Common myeloid progenitor, CD34-positive (primary cell): ENCODE data around the gene LYPLAL1.

Experiments
- CTCF ChIA-PET: fragments of 350-600 bp; sonication (Branson Sonifier 250); formaldehyde crosslinking; loops from one replicate; lab custom pipeline; 2021; ENCODE audit warnings: antibody characterized with exemption; lab: Charles Lee
- POLR2A ChIA-PET: fragments of 350-600 bp; sonication (Branson Sonifier 250); formaldehyde crosslinking; loops from one replicate; lab custom pipeline; 2021; ENCODE audit warnings: antibody characterized with exemption; lab: Charles Lee
- DNase-seq, 3 donors: peaks; one replicate each; pipeline versions ENCODE4 v3.0.0 to v3.0.0-alpha.2; 2013
- H3K27ac ChIP-seq, 2 experiments: 1 replicate in 1 of 2; 2 replicates in 1 of 2; pipeline ENCODE4 v1.7.0; 2013; ENCODE audit warnings: inconsistent platforms in 2 of 2, low read length in 2 of 2, mild to moderate bottlenecking in 2 of 2, low read depth in 1 of 2, moderate library complexity in 1 of 2; ENCODE audit not compliant: severe bottlenecking in 2 of 2, insufficient read depth in 1 of 2, poor library complexity in 1 of 2
- H3K27me3 ChIP-seq, 5 experiments: replicated peaks in 2 of 5; 1 replicate in 3 of 5; 2 replicates in 2 of 5; pipeline versions ENCODE4 v1.6.1 to v1.7.0; 2013; ENCODE audit warnings: low read length in 4 of 5, mild to moderate bottlenecking in 2 of 5, moderate library complexity in 2 of 5, inconsistent platforms in 1 of 5; ENCODE audit not compliant: insufficient read depth in 5 of 5, control insufficient read depth in 4 of 5
- H3K36me3 ChIP-seq, 4 experiments: 1 replicate in 2 of 4; 2 replicates in 2 of 4; pipeline versions ENCODE4 v1.6.1 to v1.7.0; 2013; ENCODE audit warnings: low read length in 3 of 4, control low read depth in 1 of 4, mild to moderate bottlenecking in 1 of 4; ENCODE audit not compliant: control insufficient read depth in 4 of 4, insufficient read depth in 4 of 4
- H3K4me1 ChIP-seq, 4 experiments: 1 replicate in 3 of 4; 2 replicates in 1 of 4; pipeline versions ENCODE4 v1.6.1 to v1.7.1; 2013; ENCODE audit warnings: low read length in 3 of 4, mild to moderate bottlenecking in 3 of 4, control low read depth in 1 of 4, inconsistent platforms in 1 of 4, moderate library complexity in 1 of 4; ENCODE audit not compliant: control insufficient read depth in 4 of 4, insufficient read depth in 4 of 4; ENCODE audit errors: control extremely low read depth in 1 of 4
- H3K4me3 ChIP-seq, 7 experiments: 1 replicate in 4 of 7; 2 replicates in 3 of 7; pipeline versions ENCODE4 v1.5.1 to v1.7.0; 2013; ENCODE audit warnings: mild to moderate bottlenecking in 7 of 7, low read length in 6 of 7, moderate library complexity in 6 of 7, inconsistent platforms in 2 of 7, low read depth in 2 of 7, control low read depth in 1 of 7; ENCODE audit not compliant: insufficient read depth in 4 of 7, control insufficient read depth in 1 of 7; ENCODE audit errors: extremely low read depth in 1 of 7
- H3K9me3 ChIP-seq, 5 experiments: 1 replicate in 4 of 5; 2 replicates in 1 of 5; pipeline versions ENCODE4 v1.6.1 to v1.7.1; 2013; ENCODE audit warnings: low read length in 4 of 5, mild to moderate bottlenecking in 2 of 5, inconsistent platforms in 1 of 5, low read depth in 1 of 5, moderate library complexity in 1 of 5; ENCODE audit not compliant: control insufficient read depth in 4 of 5, insufficient read depth in 2 of 5; ENCODE audit errors: control extremely low read depth in 1 of 5
- WGBS: methylation state at CpG from one replicate; pipeline ENCODE4 v1.1.5; 2013; ENCODE audit not compliant: insufficient coverage; 5-methylcytosine and 5-hydroxymethylcytosine counted together

Gene LYPLAL1

DNA sequence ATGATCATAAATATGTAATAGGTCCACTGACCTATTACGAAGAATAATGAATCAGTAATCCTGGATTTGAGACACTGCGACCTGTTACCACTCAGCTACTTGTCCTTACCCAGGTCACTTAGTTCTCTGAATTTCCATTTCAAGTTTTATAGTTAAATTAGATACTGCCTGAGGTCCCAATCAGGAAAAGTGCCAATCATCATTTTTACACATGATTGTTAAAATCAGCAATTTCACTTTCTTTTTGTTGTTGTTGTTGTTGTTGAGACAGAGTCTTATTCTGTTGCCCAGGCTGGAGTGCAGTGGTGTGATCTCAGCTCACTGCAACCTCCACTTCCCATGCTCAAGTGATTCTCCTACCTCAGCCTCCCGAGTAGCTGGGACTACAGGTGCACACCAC, 22.8 kb upstream of the LYPLAL1 start:
- POLR2A ChIA-PET, result no interaction called here

DNA sequence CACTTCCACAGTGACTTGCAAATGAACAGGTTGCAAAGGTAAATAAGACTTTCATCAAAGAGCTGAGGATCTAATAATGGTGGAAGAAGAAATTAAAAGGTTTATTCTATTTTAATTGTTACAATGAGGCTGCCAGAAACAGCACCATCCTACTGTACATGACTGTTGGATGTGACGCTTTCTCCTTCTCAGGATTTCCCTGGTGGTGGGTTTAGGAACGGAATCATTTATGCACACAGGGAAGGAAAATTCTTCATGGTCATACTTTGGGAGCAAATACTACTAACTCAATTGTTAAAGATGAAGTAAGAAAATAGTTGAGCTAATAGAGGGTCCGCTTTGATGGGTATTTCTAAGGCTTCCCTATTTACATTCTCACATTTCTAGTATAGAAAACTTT, 22.2 kb upstream of the LYPLAL1 start:
- no peaks in the 10 kb centered on the region for H3K36me3 ChIP-seq
- H3K9me3 ChIP-seq, result no peaks in the 10 kb centered on the region
- no peak overlapping the region for H3K4me3 ChIP-seq
- ChIA-PET POLR2A (no interaction called here), CTCF (interaction anchor here (1.2 kb wide), 1 partner anchor 9 kb away, joined by 4 read pairs; no protein-coding TSS in a partner anchor)
- no peak for DNase-seq
- WGBS, result no CpG with 5 or more reads among the region's 3 CpGs
- H3K27ac ChIP-seq, result no peak overlapping the region
- H3K4me1 ChIP-seq, result no peaks in the 10 kb centered on the region
- no peaks in the 10 kb centered on the region for H3K27me3 ChIP-seq

More for the DNA sequence above, 22.8 kb upstream of the LYPLAL1 start:
- CTCF ChIA-PET, result no interaction called here
- Histone ChIP-seq H3K4me1 (no peaks in the 10 kb centered on the region), H3K27me3 (no peaks in the 10 kb centered on the region), H3K27ac (no peak overlapping the region), H3K4me3 (no peak overlapping the region), H3K36me3 (no peaks in the 10 kb centered on the region), H3K9me3 (no peaks in the 10 kb centered on the region)
- no peak for DNase-seq
- WGBS, result 100% methylated on average over 2 of the region's 3 CpGs

DNA sequence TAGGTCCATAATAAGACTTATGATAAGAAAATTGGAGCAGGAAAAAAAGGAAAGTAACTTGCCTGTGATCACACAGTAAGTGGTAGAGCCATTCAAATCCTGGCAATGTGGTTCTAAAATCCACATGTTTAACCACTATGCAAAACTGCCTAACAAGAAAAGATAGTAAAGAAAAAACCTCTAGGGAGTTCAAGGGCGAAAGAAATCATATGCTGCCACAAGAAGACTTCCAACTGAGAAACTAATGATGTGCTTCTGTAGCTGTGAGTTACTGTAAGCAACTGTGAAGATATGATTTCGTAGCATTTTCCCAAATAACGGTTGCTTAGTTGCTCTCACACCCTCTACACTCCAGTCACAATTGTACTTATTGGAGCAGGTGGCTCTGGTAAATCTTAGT, 20.9 kb upstream of the LYPLAL1 start:
- WGBS, result no CpG with 5 or more reads among the region's 3 CpGs
- CTCF ChIA-PET, result interaction anchor here (1.2 kb wide), 1 partner anchor 8 kb away, joined by 4 read pairs; no protein-coding TSS in a partner anchor

DNA sequence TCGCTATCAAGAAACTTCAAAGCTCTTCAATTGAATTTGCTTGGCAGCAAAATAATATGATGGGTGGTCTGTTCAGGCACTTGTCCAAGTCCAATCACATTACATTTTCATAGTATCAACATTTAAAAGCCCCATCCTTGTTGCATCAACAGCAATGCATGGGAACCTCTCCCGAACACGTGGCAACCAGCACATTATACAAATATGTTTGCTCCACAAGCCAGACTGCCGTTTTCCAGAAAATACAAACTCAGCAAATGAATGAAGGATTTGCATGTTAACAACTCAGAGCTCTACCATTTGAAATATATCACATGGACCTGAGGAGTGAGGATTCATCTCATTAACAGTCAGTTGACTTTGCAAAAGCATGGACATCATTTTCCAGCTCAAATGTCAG, 20.0 kb upstream of the LYPLAL1 start:
- no peak overlapping the region for H3K27ac ChIP-seq
- no peaks in the 10 kb centered on the region for H3K27me3 ChIP-seq
- WGBS, result 90% methylated on average over 2 of the region's 4 CpGs
- no peaks in the 10 kb centered on the region for H3K4me1 ChIP-seq
- no peak overlapping the region for H3K4me3 ChIP-seq
- H3K9me3 ChIP-seq, result no peaks in the 10 kb centered on the region
- POLR2A ChIA-PET, result no interaction called here
- CTCF ChIA-PET, result no interaction called here
- no peaks in the 10 kb centered on the region for H3K36me3 ChIP-seq
- DNase-seq, result no peak

More for the DNA sequence above, 20.9 kb upstream of the LYPLAL1 start:
- H3K36me3 ChIP-seq, result no peaks in the 10 kb centered on the region
- H3K27me3 ChIP-seq, result no peaks in the 10 kb centered on the region
- no peaks in the 10 kb centered on the region for H3K9me3 ChIP-seq
- POLR2A ChIA-PET, result no interaction called here
- DNase-seq, result no peak
- H3K4me3 ChIP-seq, result no peak overlapping the region
- no peaks in the 10 kb centered on the region for H3K4me1 ChIP-seq
- no peak overlapping the region for H3K27ac ChIP-seq

DNA sequence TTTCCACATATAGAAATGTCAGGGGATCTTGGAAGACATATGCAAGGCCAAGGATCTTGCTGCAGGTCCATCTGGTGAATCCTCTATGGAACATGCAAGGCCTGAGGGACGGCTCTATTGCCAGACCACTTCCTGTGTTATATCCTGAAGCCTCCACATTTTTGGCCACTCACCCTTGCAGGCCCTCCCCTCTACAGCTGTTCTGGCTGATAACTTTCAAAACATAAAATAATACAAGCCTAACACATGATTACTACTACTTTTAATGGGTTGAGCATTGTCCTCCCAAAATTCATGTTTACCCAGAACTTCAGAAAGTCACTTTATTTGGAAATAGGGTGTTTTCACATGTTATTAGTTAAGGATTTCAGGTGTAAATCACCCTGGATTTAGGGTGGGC, 18.5 kb upstream of the LYPLAL1 start:
- WGBS, result 13% methylated on average over 1 of the region's 1 CpG
- peaks cover 0 to 2% (median 0%) of the 10 kb centered on the region in 5 experiments for H3K27me3 ChIP-seq
- CTCF ChIA-PET, result no interaction called here
- no peaks in the 10 kb centered on the region for H3K36me3 ChIP-seq
- H3K9me3 ChIP-seq, result no peaks in the 10 kb centered on the region
- H3K4me1 ChIP-seq, result no peaks in the 10 kb centered on the region
- H3K27ac ChIP-seq, result no peak overlapping the region
- POLR2A ChIA-PET, result no interaction called here
- H3K4me3 ChIP-seq, result no peak overlapping the region
- DNase-seq, result peak in 1 of 3 donors; percentile 18

DNA sequence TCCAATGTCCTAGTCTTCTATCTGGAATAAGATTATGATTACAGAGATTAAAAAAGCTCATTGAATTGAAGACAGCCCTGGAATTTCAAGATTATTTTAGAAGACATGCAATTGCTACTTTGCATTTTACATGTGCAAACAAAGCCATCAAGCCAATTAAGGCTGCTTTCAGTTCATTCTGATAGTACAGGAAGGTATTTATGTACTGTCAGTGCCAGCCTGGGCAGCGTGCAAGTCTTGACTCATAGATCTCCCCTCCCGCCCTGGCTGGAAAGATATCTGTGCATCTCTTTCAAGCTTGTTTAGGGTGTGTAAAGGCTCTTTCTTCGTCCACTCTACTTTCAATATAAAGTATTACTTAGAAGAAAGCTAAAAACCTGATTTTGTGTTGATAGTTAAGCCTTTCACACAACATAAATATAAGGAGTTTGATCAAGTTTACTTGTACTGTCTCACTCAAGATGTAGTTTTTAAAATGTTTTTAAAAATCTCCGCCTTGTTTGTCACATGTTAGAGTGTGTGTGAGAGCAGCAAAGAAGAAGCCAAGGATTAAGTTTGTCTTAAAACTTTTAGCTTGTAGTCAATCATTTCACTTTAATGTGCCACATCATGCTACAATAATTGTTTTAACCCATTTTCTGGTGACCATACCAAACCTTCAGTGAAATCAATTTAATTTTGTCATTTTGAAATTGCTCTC, 13.6 kb upstream of the LYPLAL1 start:
- CTCF ChIA-PET, result interaction anchor here (1.3 kb wide), 1 partner anchor 8 kb away, joined by 4 read pairs; no protein-coding TSS in a partner anchor
- H3K27ac ChIP-seq, result no peak overlapping the region

DNA sequence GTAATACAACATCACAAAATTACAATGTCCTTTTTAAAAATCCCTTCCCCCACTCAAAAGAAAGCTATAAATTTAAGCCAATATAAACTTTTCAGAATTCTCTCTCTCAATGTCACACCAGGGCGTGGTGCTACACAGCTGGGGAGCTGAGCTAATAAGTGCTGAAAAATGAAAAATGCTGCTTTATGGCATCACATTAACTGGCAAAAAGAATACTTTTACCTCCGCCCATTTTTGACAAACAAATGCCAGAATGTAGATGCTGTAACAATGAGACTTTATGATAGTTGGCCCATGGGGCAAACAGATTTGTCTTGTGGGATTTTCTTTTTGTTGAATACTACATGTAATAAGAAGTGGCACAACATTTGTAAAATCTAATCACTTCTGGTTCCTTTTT, 12.7 kb upstream of the LYPLAL1 start:
- Histone ChIP-seq H3K4me3 (no peak overlapping the region), H3K27ac (no peak overlapping the region), H3K9me3 (no peaks in the 10 kb centered on the region), H3K27me3 (peaks cover 0 to 2% (median 0%) of the 10 kb centered on the region in 5 experiments), H3K36me3 (no peaks in the 10 kb centered on the region), H3K4me1 (no peaks in the 10 kb centered on the region)
- CTCF ChIA-PET, result interaction anchor here (1.3 kb wide), 1 partner anchor 9 kb away, joined by 4 read pairs; no protein-coding TSS in a partner anchor
- DNase-seq, result no peak
- WGBS, result no CpG with 5 or more reads among the region's 2 CpGs
- POLR2A ChIA-PET, result no interaction called here

More for the DNA sequence above, 13.6 kb upstream of the LYPLAL1 start:
- no peaks in the 10 kb centered on the region for H3K4me1 ChIP-seq
- POLR2A ChIA-PET, result no interaction called here
- H3K27me3 ChIP-seq, result peaks cover 0 to 2% (median 0%) of the 10 kb centered on the region in 5 experiments
- no peak overlapping the region for H3K4me3 ChIP-seq
- H3K9me3 ChIP-seq, result no peaks in the 10 kb centered on the region
- no CpG with 5 or more reads among the region's 4 CpGs for WGBS
- DNase-seq, result no peak
- no peaks in the 10 kb centered on the region for H3K36me3 ChIP-seq
